Bronchial epithelial cell (primary cell): ENCODE data around the gene NFIC. TPM values are rescaled to one million over a fixed set of nuclear protein-coding genes. Genes with fewer than 3 reads are reported as not detected.

Experiments used
- DNase-seq: peaks from one replicate; pipeline ENCODE4 v3.0.0-alpha.2; 2010; ENCODE audit warnings: low read depth
- FAIRE-seq: peaks from 2 replicates; lab custom pipeline; 2011; peaks lifted over from hg19 to GRCh38; lab: Jason Lieb, UNC
- H3K27me3 ChIP-seq: 2 replicates; pipeline ENCODE4 v1.5.1; 2011; ENCODE audit warnings: low read length; ENCODE audit not compliant: control insufficient read depth, insufficient read depth
- H3K36me3 ChIP-seq: 2 replicates; pipeline ENCODE4 v1.5.1; 2011; ENCODE audit warnings: low read length; ENCODE audit not compliant: control insufficient read depth, insufficient read depth
- H3K4me3 ChIP-seq: 2 replicates; pipeline ENCODE4 v1.5.1; 2011; ENCODE audit warnings: mild to moderate bottlenecking, low read depth, low read length, control low read depth
- total RNA-seq: library from RNA; depleted of rRNA; stranded (reverse); fragments of >200 nt; gene quantifications from 2 replicates; pipeline ENCODE4 v1.2.1, GENCODE V29; 2014
- TF ChIP-seq, protein P1 (sequence below): IDR thresholded peaks from 2 replicates; pipeline ENCODE4 v1.5.1; 2011; ENCODE audit warnings: mild to moderate bottlenecking, moderate library complexity, low read length, control low read depth, inconsistent platforms; ENCODE audit not compliant: insufficient read depth, severe bottlenecking

The NFIC gene
- total RNA-seq, 1 donor from 2014 or later: 17.6 TPM

DNA sequence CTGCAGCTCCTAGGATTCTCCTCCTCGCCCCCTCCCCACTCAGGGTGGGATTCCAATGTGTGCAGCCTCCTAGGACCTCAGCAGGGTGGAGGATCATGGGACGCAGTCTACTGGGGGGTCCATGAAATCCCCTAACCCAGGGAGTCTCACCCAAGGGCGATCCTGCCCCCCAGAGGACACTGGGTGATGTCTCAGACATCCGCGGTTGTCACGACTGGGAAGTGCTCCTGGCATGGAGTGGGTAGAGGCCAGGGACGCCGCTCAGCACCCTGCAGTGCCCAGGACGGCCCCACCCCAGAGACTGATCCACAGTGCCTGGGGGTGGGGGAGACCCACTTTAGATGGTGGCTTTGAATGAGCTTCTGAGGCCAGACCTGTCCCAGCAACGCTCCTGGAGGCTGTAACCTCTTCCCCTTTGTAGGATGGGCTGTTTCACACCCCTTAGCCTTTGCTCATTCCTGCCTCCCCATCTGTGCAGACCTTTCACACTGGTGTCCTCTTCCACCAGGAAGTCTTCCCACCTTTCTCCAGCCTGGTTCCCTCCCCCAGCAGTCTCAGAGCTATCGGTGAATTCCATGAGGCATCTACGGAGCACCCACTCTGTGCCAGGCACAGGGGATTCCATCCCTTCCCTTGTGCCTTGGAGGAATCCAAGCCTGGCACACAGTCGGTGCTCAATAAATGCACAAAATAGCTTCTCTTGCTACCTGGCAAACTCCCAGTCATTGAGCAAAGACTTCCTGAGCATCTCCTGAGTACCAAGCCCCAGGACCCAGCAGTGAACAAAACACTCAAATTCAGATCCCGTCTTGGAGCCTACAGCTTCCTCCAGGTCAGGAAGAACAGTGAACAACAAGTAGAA is 103.5 kb downstream of the NFIC start:
- TF ChIP-seq, protein P1, sequence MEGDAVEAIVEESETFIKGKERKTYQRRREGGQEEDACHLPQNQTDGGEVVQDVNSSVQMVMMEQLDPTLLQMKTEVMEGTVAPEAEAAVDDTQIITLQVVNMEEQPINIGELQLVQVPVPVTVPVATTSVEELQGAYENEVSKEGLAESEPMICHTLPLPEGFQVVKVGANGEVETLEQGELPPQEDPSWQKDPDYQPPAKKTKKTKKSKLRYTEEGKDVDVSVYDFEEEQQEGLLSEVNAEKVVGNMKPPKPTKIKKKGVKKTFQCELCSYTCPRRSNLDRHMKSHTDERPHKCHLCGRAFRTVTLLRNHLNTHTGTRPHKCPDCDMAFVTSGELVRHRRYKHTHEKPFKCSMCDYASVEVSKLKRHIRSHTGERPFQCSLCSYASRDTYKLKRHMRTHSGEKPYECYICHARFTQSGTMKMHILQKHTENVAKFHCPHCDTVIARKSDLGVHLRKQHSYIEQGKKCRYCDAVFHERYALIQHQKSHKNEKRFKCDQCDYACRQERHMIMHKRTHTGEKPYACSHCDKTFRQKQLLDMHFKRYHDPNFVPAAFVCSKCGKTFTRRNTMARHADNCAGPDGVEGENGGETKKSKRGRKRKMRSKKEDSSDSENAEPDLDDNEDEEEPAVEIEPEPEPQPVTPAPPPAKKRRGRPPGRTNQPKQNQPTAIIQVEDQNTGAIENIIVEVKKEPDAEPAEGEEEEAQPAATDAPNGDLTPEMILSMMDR: no peak
- Histone ChIP-seq H3K27me3 (peaks cover 2% of the 10 kb centered on the region), H3K4me3 (no peak overlapping the region), H3K36me3 (no peaks in the 10 kb centered on the region)
- no peak for FAIRE-seq
- no peak for DNase-seq

DNA sequence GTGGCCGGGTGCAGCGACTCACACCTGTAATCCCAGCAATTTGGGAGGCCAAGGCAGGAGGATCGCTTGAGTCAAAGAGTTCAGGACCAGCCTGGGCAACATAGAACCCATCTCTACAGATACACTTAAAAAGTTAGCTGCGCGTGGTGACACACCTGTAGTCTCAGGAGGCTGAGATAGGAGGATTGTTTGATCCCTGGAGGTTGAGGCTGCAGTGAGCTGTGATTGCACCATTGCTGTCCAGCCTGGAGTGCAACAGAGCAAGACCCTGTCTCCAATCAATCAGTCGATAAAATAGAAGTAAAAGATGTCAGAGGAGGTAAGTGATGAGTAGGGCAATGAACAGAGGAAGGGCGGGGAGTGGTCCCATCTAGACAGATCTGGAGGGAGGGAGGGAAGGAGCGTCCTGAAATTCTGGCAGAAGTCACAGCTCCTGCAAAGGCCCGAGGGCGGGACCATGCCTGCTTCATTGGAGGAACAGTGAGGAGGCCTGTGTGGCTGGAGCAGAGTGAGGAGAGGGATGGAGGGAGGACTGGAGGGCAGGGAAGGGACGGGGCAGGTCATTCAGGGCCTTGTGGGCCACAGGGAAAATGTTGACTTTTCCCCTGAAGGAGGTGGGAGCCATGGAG is 104.2 kb downstream of the NFIC start:
- Histone ChIP-seq H3K27me3 (peaks cover 4% of the 10 kb centered on the region), H3K4me3 (no peak overlapping the region), H3K36me3 (no peaks in the 10 kb centered on the region)
- no peak for DNase-seq
- no peak for FAIRE-seq
- TF ChIP-seq, protein P1: no peak

DNA sequence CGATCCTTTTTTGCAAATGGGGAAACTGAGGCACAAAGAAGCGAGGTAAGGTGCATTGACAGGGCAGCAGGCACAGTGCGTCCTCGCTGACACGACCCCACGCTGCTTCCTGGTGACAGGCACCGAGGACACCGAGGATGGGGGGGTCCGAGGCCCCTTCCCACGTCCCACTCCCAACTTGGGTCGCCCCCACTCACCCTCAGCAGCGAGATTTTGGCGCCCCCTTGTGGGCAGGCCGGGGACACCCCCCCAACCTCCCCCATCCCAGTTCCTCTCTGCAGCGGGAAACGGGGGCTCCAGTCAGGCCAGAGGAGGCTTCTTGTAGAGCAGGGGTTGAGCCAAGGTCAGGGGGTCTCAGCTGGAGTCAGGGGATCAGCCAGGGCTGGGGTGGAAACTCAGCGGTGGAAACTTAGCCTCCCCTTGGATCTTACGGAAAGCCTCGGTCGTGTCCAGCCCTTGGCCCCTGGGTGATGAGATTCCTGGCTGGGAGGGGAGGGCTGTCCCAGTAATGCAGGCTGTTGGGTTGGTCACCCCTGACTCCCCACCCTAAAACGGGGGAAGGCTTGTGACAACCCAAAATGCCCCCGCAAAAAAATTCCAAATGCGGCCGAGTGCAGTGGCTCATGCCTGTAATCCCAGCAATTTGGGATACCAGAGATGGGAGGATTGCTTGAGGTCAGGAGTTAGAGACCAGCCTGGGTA is 105.7 kb downstream of the NFIC start:
- H3K36me3 ChIP-seq: no peaks in the 10 kb centered on the region
- FAIRE-seq: no peak
- H3K27me3 ChIP-seq: peaks cover 4% of the 10 kb centered on the region
- TF ChIP-seq, protein P1: peak; percentile 88
- no peak overlapping the region for H3K4me3 ChIP-seq
- no peak for DNase-seq

DNA sequence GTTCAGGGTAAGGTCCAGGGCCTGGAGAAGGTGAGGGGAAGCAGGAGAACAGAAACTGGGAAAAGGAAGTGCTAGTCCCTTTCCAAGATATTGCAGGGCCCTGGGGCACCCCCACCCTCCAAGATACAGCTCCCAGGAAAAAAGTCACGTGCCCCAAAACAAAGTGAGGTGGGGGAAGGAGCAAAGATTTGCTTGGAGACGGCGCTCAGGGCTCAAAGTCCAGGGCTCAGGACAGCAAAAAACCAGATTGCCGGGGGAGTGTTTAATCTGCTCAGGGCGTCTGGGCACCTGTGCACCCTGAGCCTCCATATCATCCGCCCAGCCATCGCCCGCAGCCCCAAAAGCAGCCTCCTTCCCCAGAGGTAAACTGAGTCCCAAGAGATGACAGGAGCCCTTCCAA is 107.6 kb downstream of the NFIC start:
- DNase-seq (no peak), FAIRE-seq (no peak)
- TF ChIP-seq, protein P1: no peak
- Histone ChIP-seq H3K27me3 (peaks cover 6% of the 10 kb centered on the region), H3K4me3 (no peak overlapping the region), H3K36me3 (no peaks in the 10 kb centered on the region)

DNA sequence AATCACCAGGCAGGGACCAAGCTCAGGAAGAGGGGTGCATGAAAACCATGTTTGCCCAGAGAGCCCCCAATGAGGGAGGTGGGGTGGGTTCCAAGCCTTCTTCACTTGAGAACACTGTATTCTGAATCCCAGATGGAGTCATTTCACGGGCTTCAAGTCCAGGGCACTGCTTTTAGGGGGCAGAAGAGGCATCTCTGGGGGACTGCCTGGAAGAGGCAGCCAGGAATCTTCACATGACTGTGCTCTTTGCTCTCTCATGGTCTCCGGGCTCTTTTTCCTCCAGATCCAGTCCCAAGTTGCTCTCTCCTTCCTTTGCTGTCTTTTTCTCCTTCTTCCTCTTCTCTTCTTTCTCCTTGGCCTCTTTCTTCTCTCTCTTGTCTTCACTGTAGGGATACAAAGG is 108.2 kb downstream of the NFIC start:
- FAIRE-seq (no peak), DNase-seq (no peak)
- peaks cover 6% of the 10 kb centered on the region for H3K27me3 ChIP-seq
- H3K36me3 ChIP-seq: no peaks in the 10 kb centered on the region
- no peak overlapping the region for H3K4me3 ChIP-seq
- TF ChIP-seq, protein P1: no peak
